ENCODE data around the gene ZNF507. TPM values are rescaled to one million over a fixed set of nuclear protein-coding genes. Genes with fewer than 3 reads are reported as not detected.

Gene ZNF507
- polyA plus RNA-seq, 3 donors, result 0.08 to 0.39 (median 0.10) TPM

- Histone ChIP-seq H3K79me2 (ENCODE audit: insufficient read depth, low read length) (no peaks in the 10 kb centered on the region), H3K4me1 (ENCODE audit: control insufficient read depth in 1 of 2, insufficient read depth in 2 of 2, low read length in 2 of 2) (no peaks in the 10 kb centered on the region), H3K27ac (ENCODE audit: low read depth in 1 of 2, low read length in 2 of 2) (no peak overlapping the region), H3K9ac (ENCODE audit: insufficient read depth, low read length, poor library complexity, severe bottlenecking) (no peak overlapping the region), H3K4me3 (replicated peaks in 1 of 3; ENCODE audit: low read depth in 2 of 3, low read length in 3 of 3) (no peak overlapping the region), H3K27me3 (ENCODE audit: control insufficient read depth in 2 of 2, insufficient read depth in 2 of 2, low read length in 2 of 2) (peaks cover 97 to 98% of the 10 kb centered on the region in 2 donors), H3K4me2 (replicated peaks; ENCODE audit: extremely low read depth, low read length, poor library complexity, severe bottlenecking) (no peak overlapping the region), H4K20me1 (ENCODE audit: insufficient read depth, low read length) (peaks cover 14% of the 10 kb centered on the region), H3K9me3 (replicated peaks in 1 of 2; ENCODE audit: control insufficient read depth in 1 of 2, insufficient read depth in 1 of 2, low read length in 2 of 2) (peaks cover 2 to 49% of the 10 kb centered on the region in 2 donors), H3K36me3 (replicated peaks in 1 of 2; ENCODE audit: control insufficient read depth in 1 of 2, insufficient read depth in 2 of 2, low read length in 2 of 2) (no peaks in the 10 kb centered on the region), H2AFZ (ENCODE audit: insufficient read depth, low read depth, low read length, poor library complexity, severe bottlenecking) (no peak overlapping the region)
- intact Hi-C loops (cut with micrococcal nuclease), result loop anchor here in 1 of 2 donors (5.0 kb wide), 1 partner anchor 228 kb away; no protein-coding TSS in a partner anchor
- no peak overlapping the region for H3K27ac Mint-ChIP-seq
- peak overlapping the region in 1 of 2 donors; percentile 86 for H3K4me3 Mint-ChIP-seq
- TF ChIP-seq CTCF (IDR thresholded peaks at IDR 0.05), result no peak
- H3K27me3 Mint-ChIP-seq (ENCODE audit: low read depth in 3 of 3), result peaks cover 97 to 99% (median 99%) of the 10 kb centered on the region in 3 donors
- H3K4me1 Mint-ChIP-seq, result no peaks in the 10 kb centered on the region
- WGBS (ENCODE audit: insufficient coverage), result 100% methylated on average over 1 of the region's 2 CpGs
- DNase-seq, result no peak
- H3K9me3 Mint-ChIP-seq, result peaks cover 3 to 33% (median 23%) of the 10 kb centered on the region in 7 donors
- no peaks in the 10 kb centered on the region for H3K36me3 Mint-ChIP-seq
Observed at GRCh38 chr19:32339423-32339822, 6.0 kb upstream of the ZNF507 start.

GRCh38 chr19:32339988-32340874 lies 5.2 kb upstream of the ZNF507 start:
- peaks cover 8 to 53% of the 10 kb centered on the region in 2 donors for H3K9me3 ChIP-seq (replicated peaks in 1 of 2; ENCODE audit: control insufficient read depth in 1 of 2, insufficient read depth in 1 of 2, low read length in 2 of 2)
- H3K4me1 ChIP-seq (ENCODE audit: control insufficient read depth in 1 of 2, insufficient read depth in 2 of 2, low read length in 2 of 2), result peaks cover 0 to under 1% of the 10 kb centered on the region in 2 donors
- H3K27ac Mint-ChIP-seq, result no peak overlapping the region
- intact Hi-C loops (cut with micrococcal nuclease), result loop anchor here in 1 of 2 donors (5.0 kb wide), 1 partner anchor 227 kb away; no protein-coding TSS in a partner anchor
- no peak overlapping the region for H3K27ac ChIP-seq (ENCODE audit: low read depth in 1 of 2, low read length in 2 of 2)
- H3K4me1 Mint-ChIP-seq, result no peaks in the 10 kb centered on the region
- H3K79me2 ChIP-seq (ENCODE audit: insufficient read depth, low read length), result no peaks in the 10 kb centered on the region
- peak; percentile 15 to 57 (median 39) for DNase-seq
- H3K36me3 ChIP-seq (replicated peaks in 1 of 2; ENCODE audit: control insufficient read depth in 1 of 2, insufficient read depth in 2 of 2, low read length in 2 of 2), result no peaks in the 10 kb centered on the region
- no peak overlapping the region for H2AFZ ChIP-seq (ENCODE audit: insufficient read depth, low read depth, low read length, poor library complexity, severe bottlenecking)
- H3K9ac ChIP-seq (ENCODE audit: insufficient read depth, low read length, poor library complexity, severe bottlenecking), result no peak overlapping the region
- H3K36me3 Mint-ChIP-seq, result peaks cover 3% of the 10 kb centered on the region in 2 donors
- H3K27me3 Mint-ChIP-seq (ENCODE audit: low read depth in 3 of 3), result peaks cover 97 to 99% (median 99%) of the 10 kb centered on the region in 3 donors
- no peak overlapping the region for H3K4me2 ChIP-seq (replicated peaks; ENCODE audit: extremely low read depth, low read length, poor library complexity, severe bottlenecking)
- peak; percentile 80 for TF ChIP-seq CTCF (IDR thresholded peaks at IDR 0.05)
- peaks cover 97 to 98% of the 10 kb centered on the region in 2 donors for H3K27me3 ChIP-seq (ENCODE audit: control insufficient read depth in 2 of 2, insufficient read depth in 2 of 2, low read length in 2 of 2)
- H4K20me1 ChIP-seq (ENCODE audit: insufficient read depth, low read length), result peaks cover 14% of the 10 kb centered on the region
- WGBS (ENCODE audit: insufficient coverage), result 71% methylated on average over 17 of the region's 18 CpGs
- H3K9me3 Mint-ChIP-seq, result peaks cover 6 to 34% (median 30%) of the 10 kb centered on the region in 7 donors
- no peak overlapping the region for H3K4me3 ChIP-seq (replicated peaks in 1 of 3; ENCODE audit: low read depth in 2 of 3, low read length in 3 of 3)
- H3K4me3 Mint-ChIP-seq, result peak overlapping the region in 1 of 2 donors; percentile 86
